Prostate gland (tissue), 2 donors: ENCODE measurements around the gene ANHX. TPM values are rescaled to one million over a fixed set of nuclear protein-coding genes. Genes with fewer than 3 reads are reported as not detected.

Experiments
- DNase-seq: peaks from one replicate; pipeline ENCODE4 v3.0.0-alpha.2; 2019; ENCODE audit warnings: low spot score
- H3K27ac ChIP-seq, 2 donors: fragments of 200-600 bp; sonication (generic); 2 replicates each; pipeline ENCODE4 v1.5.1; 2017 to 2019
- H3K27me3 ChIP-seq: fragments of 200-600 bp; sonication (generic); replicated peaks from 2 replicates; pipeline ENCODE4 v1.5.1; 2019; ENCODE audit not compliant: insufficient read depth
- H3K36me3 ChIP-seq, 2 donors: fragments of 200-600 bp; sonication (generic); 1 replicate in 1 of 2; 2 replicates in 1 of 2; pipeline versions ENCODE4 v1.5.1 to v1.8.1; 2017 to 2019
- H3K4me1 ChIP-seq: fragments of 200-600 bp; sonication (generic); replicated peaks from 2 replicates; pipeline ENCODE4 v1.5.1; 2019
- H3K4me3 ChIP-seq, 2 donors: fragments of 200-600 bp; sonication (generic); 2 replicates each; pipeline ENCODE4 v1.5.1; 2017 to 2019
- H3K9me3 ChIP-seq: fragments of 200-600 bp; sonication (generic); 2 replicates; pipeline ENCODE4 v1.5.1; 2017
- CTCF ChIP-seq, 4 experiments: fragments of 200-600 bp in 2 of 4; fragments of 450-650 bp in 2 of 4; sonication (generic) in 2 of 4; IDR thresholded peaks; 1 replicate in 3 of 4; 2 replicates in 1 of 4; pipeline ENCODE4 v1.5.1; 2016 to 2019; ENCODE audit warnings: antibody characterized with exemption in 4 of 4, mild to moderate bottlenecking in 2 of 4, moderate library complexity in 2 of 4
- POLR2A ChIP-seq: fragments of 450-650 bp; IDR thresholded peaks from one replicate; pipeline ENCODE4 v1.6.1; 2016; ENCODE audit warnings: antibody characterized with exemption, mild to moderate bottlenecking
- POLR2AphosphoS5 ChIP-seq: sonication (generic); formaldehyde crosslinking; IDR thresholded peaks from one replicate; pipeline ENCODE4 v1.6.1; 2017; ENCODE audit warnings: antibody characterized with exemption
- WGBS: methylation state at CpG from one replicate; pipeline ENCODE4 v1.1.5; 2018; 5-methylcytosine and 5-hydroxymethylcytosine counted together
- intact Hi-C: fragments of 100-400 bp; cut with DNase I; formaldehyde crosslinking; loops from one replicate; pipeline ENCODE4 v1.14.2; 2022
- total RNA-seq, 2 donors: library from RNA; depleted of rRNA; stranded (reverse); fragments of >200 nt; gene quantifications; one replicate each; pipeline ENCODE4 v1.1.0, GENCODE V29; 2016

The ANHX gene
- total RNA-seq, 2 donors from 2014 or later, result 6.1 TPM; not detected in 1

- Histone ChIP-seq H3K9me3 (peaks cover 9% of the 10 kb centered on the region), H3K27me3 (no peaks in the 10 kb centered on the region), H3K36me3 (peaks cover 19 to 20% of the 10 kb centered on the region in 2 donors), H3K4me1 (no peaks in the 10 kb centered on the region), H3K27ac (no peak overlapping the region), H3K4me3 (no peak overlapping the region)
- DNase-seq, result no peak
- TF ChIP-seq CTCF (IDR thresholded peaks at IDR 0.05) (no peak), POLR2AphosphoS5 (no peak), POLR2A (no peak)
- 97% methylated on average over 1 of the region's 1 CpG for WGBS
- intact Hi-C loops, result no loop called here
These were observed 31.4 kb downstream of the ANHX start for GRCh38 chr12:133204264-133204603.

- 96% methylated on average over 7 of the region's 7 CpGs for WGBS
- TF ChIP-seq POLR2A, result no peak
- no peak for TF ChIP-seq POLR2AphosphoS5
- TF ChIP-seq CTCF (IDR thresholded peaks at IDR 0.05), result no peak
- H3K4me3 ChIP-seq, result no peak overlapping the region
- no peaks in the 10 kb centered on the region for H3K27me3 ChIP-seq
- intact Hi-C loops, result no loop called here
- H3K9me3 ChIP-seq, result peaks cover 9% of the 10 kb centered on the region
- no peak overlapping the region for H3K27ac ChIP-seq
- peaks cover 19 to 20% of the 10 kb centered on the region in 2 donors for H3K36me3 ChIP-seq
- no peaks in the 10 kb centered on the region for H3K4me1 ChIP-seq
- DNase-seq, result no peak
These were observed 32.1 kb downstream of the ANHX start for GRCh38 chr12:133203344-133204263.

- WGBS, result 97% methylated on average over 2 of the region's 2 CpGs
- peaks cover 19 to 20% of the 10 kb centered on the region in 2 donors for H3K36me3 ChIP-seq
These were observed 33.0 kb downstream of the ANHX start for GRCh38 chr12:133202493-133203343.

GRCh38 chr12:133201888-133202287, 33.8 kb downstream of the ANHX start:
- TF ChIP-seq POLR2A (no peak), POLR2AphosphoS5 (no peak), CTCF (IDR thresholded peaks at IDR 0.05) (no peak)
- no peak for DNase-seq
- 51% methylated on average over 2 of the region's 2 CpGs for WGBS
- no peaks in the 10 kb centered on the region for H3K27me3 ChIP-seq
- H3K4me1 ChIP-seq, result no peaks in the 10 kb centered on the region
- H3K36me3 ChIP-seq, result peaks cover 19 to 20% of the 10 kb centered on the region in 2 donors
- no peak overlapping the region for H3K4me3 ChIP-seq
- H3K27ac ChIP-seq, result no peak overlapping the region
- peaks cover 9% of the 10 kb centered on the region for H3K9me3 ChIP-seq
- intact Hi-C loops, result no loop called here

More at GRCh38 chr12:133202493-133203343, 33.0 kb downstream of the ANHX start:
- no peaks in the 10 kb centered on the region for H3K27me3 ChIP-seq
- H3K4me3 ChIP-seq, result no peak overlapping the region
- intact Hi-C loops, result no loop called here
- DNase-seq, result no peak
- no peaks in the 10 kb centered on the region for H3K4me1 ChIP-seq
- H3K9me3 ChIP-seq, result peaks cover 9% of the 10 kb centered on the region
- TF ChIP-seq POLR2A, result no peak
- H3K27ac ChIP-seq, result no peak overlapping the region

- H3K27ac ChIP-seq, result no peak overlapping the region
- TF ChIP-seq POLR2AphosphoS5 (no peak), CTCF (IDR thresholded peaks at IDR 0.05) (no peak), POLR2A (no peak)
- no peak for DNase-seq
- H3K4me1 ChIP-seq, result no peaks in the 10 kb centered on the region
- H3K36me3 ChIP-seq, result peaks cover 51 to 69% of the 10 kb centered on the region in 2 donors
- H3K27me3 ChIP-seq, result no peaks in the 10 kb centered on the region
- H3K4me3 ChIP-seq, result no peak overlapping the region
- peaks cover 5% of the 10 kb centered on the region for H3K9me3 ChIP-seq
- intact Hi-C loops, result no loop called here
- WGBS, result 98% methylated on average over 5 of the region's 5 CpGs
These were observed 42.8 kb downstream of the ANHX start for GRCh38 chr12:133192847-133193246.
